HG03066 (cell line): ENCODE data around the gene CACNA1B.

Source experiments
- ATAC-seq: cut with Tn5 transposase; IDR thresholded peaks from one replicate; pipeline ENCODE4 v1.9.1; 2021; ENCODE audit warnings: low read depth; ENCODE audit not compliant: unreplicated experiment

Gene CACNA1B

GRCh38 chr9:137977571-137978261, 100.1 kb downstream of the CACNA1B start:
- ATAC-seq: no peak

- no peak for ATAC-seq
Observed at GRCh38 chr9:137978262-137978714, 100.7 kb downstream of the CACNA1B start.

DNA sequence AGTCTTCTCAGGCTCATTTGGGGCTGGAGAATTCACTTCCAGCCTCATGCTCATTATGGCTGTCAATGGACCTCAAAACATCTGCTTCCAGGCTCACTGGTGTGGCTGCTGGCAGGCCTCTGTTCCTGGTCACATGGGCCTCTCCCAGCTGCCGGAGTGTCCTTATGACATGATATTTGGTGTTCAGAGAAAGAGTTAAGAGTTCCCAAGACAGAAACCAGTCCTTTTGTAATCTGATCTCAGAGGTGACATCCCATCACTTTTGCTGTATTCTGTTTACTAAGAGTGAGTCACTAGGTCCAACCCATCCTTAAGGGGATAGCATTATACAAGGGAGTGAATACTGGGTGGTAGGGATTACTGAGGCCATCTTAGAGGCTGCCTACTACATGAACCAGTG, 104.6 kb downstream of the CACNA1B start:
- ATAC-seq: no peak

DNA sequence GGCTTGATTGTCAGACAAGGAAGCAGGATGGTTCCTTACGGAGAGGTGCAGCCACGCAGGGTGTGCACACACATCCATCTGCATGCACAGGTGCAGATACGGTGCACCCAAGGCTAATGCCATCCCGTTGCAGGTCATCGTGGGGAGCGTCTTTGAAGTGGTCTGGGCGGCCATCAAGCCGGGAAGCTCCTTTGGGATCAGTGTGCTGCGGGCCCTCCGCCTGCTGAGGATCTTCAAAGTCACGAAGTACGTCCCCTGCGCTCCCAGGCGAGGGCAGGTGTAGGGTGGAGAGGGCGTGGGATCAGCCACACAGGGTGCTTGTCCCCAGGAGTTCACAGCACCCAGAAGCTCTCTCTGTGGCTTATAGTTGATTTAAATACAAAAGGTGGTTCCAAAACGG, 106.4 kb downstream of the CACNA1B start:
- ATAC-seq: no peak

DNA sequence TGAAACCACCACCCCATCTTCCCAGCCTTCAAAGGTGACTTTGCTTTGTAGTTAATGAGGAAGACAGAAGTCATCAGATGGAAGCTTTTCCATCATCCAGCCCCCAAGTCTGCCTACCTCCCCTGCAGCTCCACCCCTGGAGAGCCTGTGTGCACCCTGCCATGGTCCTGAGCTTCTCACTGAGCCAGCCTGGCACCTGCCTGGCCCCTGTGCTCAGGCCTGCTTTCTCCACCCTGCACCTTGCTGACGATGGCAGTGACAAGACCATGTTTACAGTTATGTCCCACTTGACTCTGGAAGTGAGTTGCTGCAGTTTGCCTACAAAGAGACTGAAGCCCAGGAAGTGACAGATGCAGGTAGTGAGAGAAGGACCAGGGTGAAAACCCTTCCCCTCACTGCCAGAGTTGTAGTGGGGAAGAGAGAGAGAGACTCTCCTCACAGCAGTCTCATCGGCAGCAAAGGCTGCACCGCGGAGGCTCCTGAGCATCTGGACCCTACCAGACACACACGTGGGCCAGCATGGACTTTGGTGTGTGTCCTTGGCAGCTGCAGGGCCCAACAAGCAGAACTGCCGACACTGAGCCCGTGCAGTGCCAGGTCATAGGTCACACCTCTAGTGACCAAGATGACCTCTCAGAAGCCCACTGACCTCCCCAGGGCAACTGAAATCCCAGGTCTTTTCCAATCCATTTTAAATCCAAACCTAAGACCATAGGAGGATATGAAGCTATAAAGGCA, 107.1 kb downstream of the CACNA1B start:
- no peak for ATAC-seq

DNA sequence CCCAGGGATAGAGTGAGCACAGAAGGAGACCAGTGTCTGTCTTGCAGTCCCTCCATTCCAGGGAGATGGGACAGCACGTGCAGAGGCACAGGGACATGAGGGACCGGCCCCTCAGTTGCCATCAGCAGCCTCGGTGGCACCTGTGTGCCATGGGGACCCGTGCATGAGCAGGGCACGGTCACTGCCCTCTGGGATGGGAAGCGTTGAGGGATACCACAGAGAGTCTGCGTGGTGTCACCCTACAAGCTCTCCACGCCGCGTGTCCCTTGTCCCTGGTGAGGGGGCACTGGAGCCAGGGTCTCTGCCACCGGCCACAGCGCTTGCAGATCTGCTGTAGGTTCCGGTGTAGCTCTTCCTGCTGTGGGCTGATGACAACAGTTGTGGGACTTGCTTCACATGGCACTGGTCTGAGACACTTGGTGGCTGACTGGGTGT, 108.1 kb downstream of the CACNA1B start:
- ATAC-seq: no peak

- no peak for ATAC-seq
Observed at GRCh38 chr9:137986268-137987099, 108.9 kb downstream of the CACNA1B start.

DNA sequence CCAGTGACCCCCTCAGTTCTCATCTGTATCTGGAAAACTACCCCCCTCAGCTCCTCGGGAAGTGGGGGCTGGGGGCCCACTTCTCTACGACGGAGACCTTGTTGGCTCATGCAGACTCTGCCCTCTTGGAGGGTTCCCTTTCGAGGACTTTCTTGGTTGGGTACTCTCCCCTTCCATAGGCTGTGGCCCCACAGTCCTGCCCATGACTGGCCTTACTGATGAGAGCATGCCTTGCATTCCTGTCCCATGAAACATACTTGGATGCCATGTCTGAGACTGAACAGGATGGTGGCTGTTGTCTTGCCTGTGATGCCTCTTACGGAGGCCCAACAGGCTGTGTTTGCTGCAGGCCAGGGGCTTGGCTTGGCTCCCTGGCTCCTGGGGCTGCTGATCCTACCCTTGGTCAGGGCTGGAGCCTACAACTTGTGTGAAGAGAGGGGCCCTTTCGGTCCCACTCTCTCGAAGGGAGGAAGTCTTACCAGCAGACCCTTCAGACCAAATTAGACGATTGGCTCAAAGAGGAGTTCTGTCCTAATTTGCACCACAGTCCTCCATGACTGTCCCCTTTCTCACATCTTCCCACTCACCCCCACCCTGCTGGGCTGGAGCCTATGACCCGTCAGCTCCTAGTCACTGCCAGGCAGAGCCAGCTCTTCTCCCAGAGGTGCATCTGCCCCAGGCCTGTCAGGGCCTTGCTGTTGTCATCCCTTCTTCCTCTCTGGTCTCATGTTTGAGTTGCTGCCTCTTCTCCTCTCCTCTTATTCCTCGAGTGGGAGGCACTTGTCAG, 109.9 kb downstream of the CACNA1B start:
- no peak for ATAC-seq

- ATAC-seq: no peak
Observed at GRCh38 chr9:137988051-137988450, 110.5 kb downstream of the CACNA1B start.

DNA sequence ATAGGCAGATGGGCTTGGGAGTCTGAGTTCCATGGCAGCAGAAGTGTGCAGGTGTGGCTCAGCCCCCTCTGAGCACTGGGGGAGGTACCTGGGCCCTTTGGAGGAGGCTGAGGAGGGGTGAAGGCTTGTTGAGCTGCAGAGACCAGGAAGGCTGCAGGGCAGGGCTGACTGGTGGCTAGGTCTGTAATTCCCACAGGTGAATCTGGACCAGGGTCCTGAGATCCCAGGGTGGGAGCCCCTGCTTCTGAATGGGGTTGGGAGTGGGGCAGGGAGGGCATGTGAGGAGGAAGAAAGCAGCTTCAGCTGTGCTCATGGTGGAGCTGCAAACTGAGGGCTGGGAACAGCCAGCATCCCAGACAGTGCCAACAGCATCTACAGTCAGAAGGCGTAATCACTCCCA, 111.1 kb downstream of the CACNA1B start:
- ATAC-seq: no peak

GRCh38 chr9:137989156-137989555, 111.6 kb downstream of the CACNA1B start:
- no peak for ATAC-seq

DNA sequence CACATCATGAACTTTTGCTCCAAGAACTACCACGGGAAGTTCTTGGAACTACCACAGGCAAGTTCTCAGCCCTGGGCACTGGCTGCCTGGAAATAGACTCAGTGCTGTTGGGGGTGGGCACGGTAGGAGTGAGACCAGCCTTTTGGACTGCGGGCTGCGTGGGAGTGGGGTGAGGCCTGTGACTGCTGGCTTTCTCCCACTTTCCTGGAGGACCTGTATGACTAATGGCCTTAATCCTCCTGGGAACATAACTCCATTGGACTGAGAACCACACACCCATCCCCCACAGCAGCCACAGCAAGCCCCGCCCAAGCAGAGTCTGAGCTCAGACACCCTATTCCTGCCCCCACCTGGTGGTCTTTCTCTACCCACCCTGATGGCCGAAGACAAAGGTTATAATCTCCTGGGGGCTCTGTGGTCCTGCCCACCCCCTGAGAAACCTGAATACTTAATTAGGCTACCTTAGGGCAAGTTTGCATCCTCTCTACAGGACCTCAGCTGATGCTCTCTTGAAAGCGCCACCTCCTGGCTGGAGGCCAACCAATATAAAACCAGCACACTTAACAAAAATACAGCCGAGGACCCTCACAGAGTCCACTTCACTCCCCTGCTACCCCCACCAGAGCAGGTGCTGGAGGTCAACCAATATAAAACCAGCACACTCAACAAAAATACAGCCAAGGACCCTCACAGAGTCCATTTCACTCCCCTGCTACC, 112.6 kb downstream of the CACNA1B start:
- ATAC-seq: no peak

GRCh38 chr9:138003485-138004190, 126.1 kb downstream of the CACNA1B start:
- ATAC-seq: no peak

- ATAC-seq: no peak
Observed at GRCh38 chr9:138006576-138007233, 129.1 kb downstream of the CACNA1B start.

- ATAC-seq: no peak
Observed at GRCh38 chr9:138007566-138007917, 130.0 kb downstream of the CACNA1B start.

- no peak for ATAC-seq
Observed at GRCh38 chr9:138007918-138008841, 130.6 kb downstream of the CACNA1B start.

- ATAC-seq: no peak
Observed at GRCh38 chr9:138009016-138009802, 131.6 kb downstream of the CACNA1B start.
